SHP77 treated with DMSO at 0.1 percent for 48 hours (cell line): Measurements from ENCODE around the gene CENPE.

Experiments
- DNase-seq: peaks from one replicate; lab custom pipeline; 2025; lab: John Stamatoyannopoulos, UW

The CENPE gene

GRCh38 chr4:103136671-103137445, 61.3 kb downstream of the CENPE start:
- DNase-seq, result no peak

GRCh38 chr4:103129174-103129573, 69.0 kb downstream of the CENPE start:
- no peak for DNase-seq

GRCh38 chr4:103126126-103126525, 72.0 kb downstream of the CENPE start:
- no peak for DNase-seq

GRCh38 chr4:103123114-103123513, 75.0 kb downstream of the CENPE start:
- no peak for DNase-seq

GRCh38 chr4:103118166-103118565, 80.0 kb downstream of the CENPE start:
- DNase-seq, result no peak

GRCh38 chr4:103111598-103111997, 86.5 kb downstream of the CENPE start:
- no peak for DNase-seq

GRCh38 chr4:103108542-103108941, 89.6 kb downstream of the CENPE start:
- DNase-seq, result no peak

- no peak for DNase-seq
Observed at GRCh38 chr4:103105558-103106356, 92.4 kb downstream of the CENPE start.

- no peak for DNase-seq
Observed at GRCh38 chr4:103104886-103105285, 93.3 kb downstream of the CENPE start.

- DNase-seq, result no peak
Observed at GRCh38 chr4:103100691-103101090, 97.5 kb downstream of the CENPE start.

- peak; percentile 16 for DNase-seq
Observed at GRCh38 chr4:103099691-103100392, 98.3 kb downstream of the CENPE start, which contains the start of gene BDH2. BDH2 (minus strand) TSS chr4:103099834; CDS start chr4:103096254, 3,580 bp downstream.

- DNase-seq, result no peak
Observed at GRCh38 chr4:103098756-103099440, 99.2 kb downstream of the CENPE start.

- no peak for DNase-seq
Observed at GRCh38 chr4:103098341-103098740, 99.8 kb downstream of the CENPE start.

GRCh38 chr4:103097112-103097511, 101.0 kb downstream of the CENPE start:
- DNase-seq, result no peak

- DNase-seq, result no peak
Observed at GRCh38 chr4:103095080-103095479, 103.1 kb downstream of the CENPE start.

GRCh38 chr4:103092245-103092644, 105.9 kb downstream of the CENPE start:
- DNase-seq, result no peak

GRCh38 chr4:103091601-103092223, 106.4 kb downstream of the CENPE start:
- no peak for DNase-seq

- no peak for DNase-seq
Observed at GRCh38 chr4:103089481-103089880, 108.7 kb downstream of the CENPE start.

- no peak for DNase-seq
Observed at GRCh38 chr4:103086551-103086950, 111.6 kb downstream of the CENPE start.

- no peak for DNase-seq
Observed at GRCh38 chr4:103085555-103086196, 112.5 kb downstream of the CENPE start.

GRCh38 chr4:103079621-103080020, 118.5 kb downstream of the CENPE start:
- DNase-seq, result no peak
